ENCODE measurements around the gene ZDHHC11. TPM values are rescaled to one million over a fixed set of nuclear protein-coding genes. Genes with fewer than 3 reads are reported as not detected.
"Not testable (repeated sequence)": the region's sequence is repeated elsewhere in the genome, so short reads cannot be mapped to it uniquely, and the experiment has no call there.

The ZDHHC11 gene
- total RNA-seq, 2 donors from 2014 or later, result 10.8 to 16.2 TPM

GRCh38 chr5:751992-752391, 98.8 kb downstream of the ZDHHC11 start:
- DNase-seq (ENCODE audit: low spot score); H3K4me3 ChIP-seq; H3K27ac ChIP-seq; H3K36me3 ChIP-seq; H3K27me3 ChIP-seq; H3K9me3 ChIP-seq: not testable (repeated sequence)
- H3K4me1 ChIP-seq, result peaks cover 0 to 10% of the 10 kb centered on the region in 2 donors

- Histone ChIP-seq H3K9me3 (no peaks in the 10 kb centered on the region), H3K27me3 (no peaks in the 10 kb centered on the region), H3K36me3 (no peaks in the 10 kb centered on the region), H3K4me1 (peaks cover 0 to 6% of the 10 kb centered on the region in 2 donors), H3K27ac (no peak overlapping the region), H3K4me3 (no peak overlapping the region)
- no peak for TF ChIP-seq CTCF (IDR thresholded peaks at IDR 0.05)
- DNase-seq (ENCODE audit: low spot score), result no peak
These were observed 99.3 kb downstream of the ZDHHC11 start for GRCh38 chr5:751496-751895.

GRCh38 chr5:750226-750625, 100.6 kb downstream of the ZDHHC11 start:
- not testable (repeated sequence) for H3K27me3 ChIP-seq, H3K27ac ChIP-seq, H3K36me3 ChIP-seq

GRCh38 chr5:749101-749670, 101.6 kb downstream of the ZDHHC11 start:
- no peak for TF ChIP-seq CTCF (IDR thresholded peaks at IDR 0.05)
- DNase-seq (ENCODE audit: low spot score), result no peak
- H3K4me3 ChIP-seq, result no peak overlapping the region
- no peaks in the 10 kb centered on the region for H3K9me3 ChIP-seq
- H3K27ac ChIP-seq, result no peak overlapping the region
- H3K27me3 ChIP-seq, result no peaks in the 10 kb centered on the region
- H3K36me3 ChIP-seq, result no peaks in the 10 kb centered on the region
- peaks cover 0 to 11% of the 10 kb centered on the region in 2 donors for H3K4me1 ChIP-seq

More at GRCh38 chr5:750226-750625, 100.6 kb downstream of the ZDHHC11 start:
- peaks cover 0 to 11% of the 10 kb centered on the region in 2 donors for H3K4me1 ChIP-seq
- H3K4me3 ChIP-seq; DNase-seq (ENCODE audit: low spot score); H3K9me3 ChIP-seq: not testable (repeated sequence)

GRCh38 chr5:748011-748980, 102.5 kb downstream of the ZDHHC11 start:
- not testable (repeated sequence) for H3K27ac ChIP-seq; H3K36me3 ChIP-seq; H3K27me3 ChIP-seq; DNase-seq (ENCODE audit: low spot score); H3K4me3 ChIP-seq; H3K9me3 ChIP-seq
- peaks cover 0 to 11% of the 10 kb centered on the region in 2 donors for H3K4me1 ChIP-seq

- not testable (repeated sequence) for DNase-seq (ENCODE audit: low spot score); H3K9me3 ChIP-seq; H3K36me3 ChIP-seq
These were observed 103.4 kb downstream of the ZDHHC11 start for GRCh38 chr5:747303-747844.

GRCh38 chr5:746258-746761, 104.5 kb downstream of the ZDHHC11 start:
- peak overlapping the region in 1 of 2 donors; percentile 24 for H3K27ac ChIP-seq
- no peak for DNase-seq (ENCODE audit: low spot score)

More at GRCh38 chr5:747303-747844, 103.4 kb downstream of the ZDHHC11 start:
- H3K27me3 ChIP-seq, H3K4me3 ChIP-seq, H3K27ac ChIP-seq: not testable (repeated sequence)
- H3K4me1 ChIP-seq, result peaks cover 0 to 11% of the 10 kb centered on the region in 2 donors

More at GRCh38 chr5:746258-746761, 104.5 kb downstream of the ZDHHC11 start:
- no peak overlapping the region for H3K4me3 ChIP-seq
- H3K36me3 ChIP-seq, result peaks cover 7% of the 10 kb centered on the region
- H3K27me3 ChIP-seq, result no peaks in the 10 kb centered on the region
- H3K4me1 ChIP-seq, result peaks cover 0 to 11% of the 10 kb centered on the region in 2 donors
- peak in 1 of 2 donors; percentile 43 for TF ChIP-seq CTCF (IDR thresholded peaks at IDR 0.05)
- H3K9me3 ChIP-seq, result no peaks in the 10 kb centered on the region

Other genes starting within 250 kb of the ZDHHC11 start
- 1 to 10 TPM in 1 of 2 donors, under 1 TPM in 1; 0.41 to 1.0 TPM for gene CEP72, start 238.6 kb downstream of the ZDHHC11 start, total RNA-seq
- gene TPPP, start 157.6 kb downstream of the ZDHHC11 start, total RNA-seq, result 10 to 100 TPM; 12.2 to 15.7 TPM
- gene ZDHHC11B, start 66.3 kb downstream of the ZDHHC11 start, total RNA-seq, result 1 to 10 TPM; 4.0 to 7.5 TPM
- gene BRD9, start 41.8 kb upstream of the ZDHHC11 start, total RNA-seq, result 10 to 100 TPM; 15.0 to 16.1 TPM
- gene TRIP13, start 41.9 kb upstream of the ZDHHC11 start, total RNA-seq, result under 1 TPM; 0.20 to 0.93 TPM
- gene NKD2, start 157.8 kb upstream of the ZDHHC11 start, total RNA-seq, result 1 to 10 TPM; 2.4 to 2.8 TPM